GM19324 (cell line): Measurements from ENCODE around the gene CTNNA2.

Experiments used
- ATAC-seq: cut with Tn5 transposase; IDR thresholded peaks from one replicate; pipeline ENCODE4 v1.9.1; 2021; ENCODE audit warnings: mild to moderate bottlenecking, moderate library complexity; ENCODE audit not compliant: unreplicated experiment, low FRiP score

Gene CTNNA2

GRCh38 chr2:80410346-80410745, 897.5 kb downstream of the CTNNA2 start:
- no peak for ATAC-seq

- no peak for ATAC-seq
These were observed 900.3 kb downstream of the CTNNA2 start for GRCh38 chr2:80413136-80413535.

- ATAC-seq = no peak
These were observed 904.9 kb downstream of the CTNNA2 start for GRCh38 chr2:80417737-80418136.

- ATAC-seq = no peak
These were observed 907.8 kb downstream of the CTNNA2 start for GRCh38 chr2:80420530-80421208.

GRCh38 chr2:80429251-80429650, 916.4 kb downstream of the CTNNA2 start:
- no peak for ATAC-seq

GRCh38 chr2:80437959-80438358, 925.1 kb downstream of the CTNNA2 start:
- ATAC-seq = no peak

- ATAC-seq = no peak
These were observed 925.8 kb downstream of the CTNNA2 start for GRCh38 chr2:80438686-80439085.

GRCh38 chr2:80454628-80455027, 941.8 kb downstream of the CTNNA2 start:
- ATAC-seq = no peak

GRCh38 chr2:80459028-80459427, 946.2 kb downstream of the CTNNA2 start:
- no peak for ATAC-seq

GRCh38 chr2:80461505-80462197, 948.8 kb downstream of the CTNNA2 start:
- ATAC-seq = no peak

- ATAC-seq = no peak
These were observed 949.8 kb downstream of the CTNNA2 start for GRCh38 chr2:80462654-80463053.

- no peak for ATAC-seq
These were observed 951.4 kb downstream of the CTNNA2 start for GRCh38 chr2:80464275-80464674.

GRCh38 chr2:80467262-80467811, 954.5 kb downstream of the CTNNA2 start:
- no peak for ATAC-seq

GRCh38 chr2:80469428-80469827, 956.6 kb downstream of the CTNNA2 start:
- ATAC-seq = no peak

- ATAC-seq = no peak
These were observed 960.2 kb downstream of the CTNNA2 start for GRCh38 chr2:80473069-80473468.

GRCh38 chr2:80473796-80474195, 960.9 kb downstream of the CTNNA2 start:
- no peak for ATAC-seq

GRCh38 chr2:80475970-80476369, 963.1 kb downstream of the CTNNA2 start:
- no peak for ATAC-seq

GRCh38 chr2:80476535-80477117, 963.8 kb downstream of the CTNNA2 start:
- ATAC-seq = no peak

- ATAC-seq = no peak
These were observed 969.4 kb downstream of the CTNNA2 start for GRCh38 chr2:80482276-80482675.

- ATAC-seq = no peak
These were observed 976.9 kb downstream of the CTNNA2 start for GRCh38 chr2:80489717-80490116.

- ATAC-seq = no peak
These were observed 978.1 kb downstream of the CTNNA2 start for GRCh38 chr2:80490964-80491363.

- no peak for ATAC-seq
These were observed 983.5 kb downstream of the CTNNA2 start for GRCh38 chr2:80496346-80496745.
